GM23338 (cell line): ENCODE data around the gene SLC19A1. TPM values are rescaled to one million over a fixed set of nuclear protein-coding genes. Genes with fewer than 3 reads are reported as not detected.

Experiments used
- ATAC-seq: fragments of 200-7000 bp; cut with Tn5 transposase; 3 replicates; pipeline ENCODE4 v1.9.1; 2020
- DNase-seq: peaks from one replicate; pipeline ENCODE4 v3.0.0-alpha.2; 2015; ENCODE audit warnings: low spot score
- H2AFZ ChIP-seq: fragments of 200-600 bp; sonication (generic); 2 replicates; pipeline ENCODE4 v1.8.0; 2016; ENCODE audit warnings: antibody characterized with exemption, mild to moderate bottlenecking, moderate library complexity
- H3F3A ChIP-seq: fragments of 200-600 bp; sonication (generic); replicated peaks from 2 replicates; pipeline ENCODE4 v1.8.0; 2017; ENCODE audit warnings: antibody characterized with exemption, mixed run types, low read depth
- H3K27ac ChIP-seq: fragments of 200-600 bp; sonication (generic); 2 replicates; pipeline ENCODE4 v1.6.1; 2016; ENCODE audit warnings: low read depth
- H3K27me3 ChIP-seq: fragments of 200-600 bp; sonication (generic); 2 replicates; pipeline ENCODE4 v1.8.0; 2016; ENCODE audit warnings: mild to moderate bottlenecking, mixed run types, moderate library complexity; ENCODE audit not compliant: insufficient read depth
- H3K36me3 ChIP-seq: fragments of 200-600 bp; sonication (generic); 2 replicates; pipeline ENCODE4 v1.8.0; 2016; ENCODE audit warnings: mild to moderate bottlenecking; ENCODE audit not compliant: insufficient read depth
- H3K4me1 ChIP-seq: fragments of 200-600 bp; sonication (generic); 2 replicates; pipeline ENCODE4 v1.8.0; 2016; ENCODE audit warnings: mild to moderate bottlenecking, moderate library complexity; ENCODE audit not compliant: insufficient read depth
- H3K4me2 ChIP-seq: fragments of 200-600 bp; sonication (generic); 2 replicates; pipeline ENCODE4 v1.7.1; 2017; ENCODE audit warnings: mixed run types
- H3K4me3 ChIP-seq: fragments of 200-600 bp; sonication (generic); 2 replicates; pipeline ENCODE4 v1.6.1; 2016; ENCODE audit warnings: mixed run types
- H3K79me2 ChIP-seq: fragments of 200-600 bp; sonication (generic); replicated peaks from 2 replicates; pipeline ENCODE4 v1.8.0; 2017; ENCODE audit warnings: mild to moderate bottlenecking; ENCODE audit not compliant: insufficient read depth
- H3K9me2 ChIP-seq: fragments of 200-600 bp; sonication (generic); 2 replicates; pipeline ENCODE4 v1.8.0; 2017; ENCODE audit not compliant: insufficient read depth
- H4K20me1 ChIP-seq: fragments of 200-600 bp; sonication (generic); replicated peaks from 2 replicates; pipeline ENCODE4 v1.8.0; 2017; ENCODE audit warnings: mild to moderate bottlenecking; ENCODE audit not compliant: insufficient read depth
- H3K27ac Mint-ChIP-seq: 2 replicates; pipeline ENCODE4 v1.8.0; 2020; ENCODE audit warnings: inconsistent platforms, mild to moderate bottlenecking, moderate library complexity, mixed read lengths
- H3K27me3 Mint-ChIP-seq: 3 replicates; pipeline ENCODE4 v1.8.0; 2022; ENCODE audit warnings: low read depth, mild to moderate bottlenecking, moderate library complexity, mixed read lengths, inconsistent platforms; ENCODE audit not compliant: insufficient read depth, poor library complexity
- H3K36me3 Mint-ChIP-seq: 3 replicates; pipeline ENCODE4 v1.8.0; 2021; ENCODE audit warnings: low read depth, mild to moderate bottlenecking, inconsistent platforms, moderate library complexity, mixed read lengths
- H3K4me1 Mint-ChIP-seq: 3 replicates; pipeline ENCODE4 v1.8.0; 2020; ENCODE audit warnings: mild to moderate bottlenecking, inconsistent platforms, mixed read lengths
- H3K4me3 Mint-ChIP-seq: 3 replicates; pipeline ENCODE4 v1.8.0; 2021; ENCODE audit warnings: moderate library complexity, mild to moderate bottlenecking, inconsistent platforms, mixed read lengths
- H3K9me3 Mint-ChIP-seq: 3 replicates; pipeline ENCODE4 v1.8.0; 2020; ENCODE audit warnings: moderate library complexity, mild to moderate bottlenecking, inconsistent platforms, mixed read lengths
- CREB1 ChIP-seq: fragments of 250-450 bp; sonication (Bioruptor Pico); IDR thresholded peaks from 2 replicates; pipeline ENCODE4 v1.5.0; 2020; ENCODE audit warnings: low read depth, mild to moderate bottlenecking, moderate library complexity
- EZH2phosphoT487 ChIP-seq: fragments of 200-600 bp; sonication (generic); IDR thresholded peaks from one replicate; pipeline ENCODE4 v1.8.1; 2018; ENCODE audit warnings: antibody characterized with exemption; ENCODE audit not compliant: unreplicated experiment
- NANOG ChIP-seq: IDR thresholded peaks from 2 replicates; pipeline ENCODE4 v1.6.1; 2016; ENCODE audit warnings: antibody characterized with exemption, borderline replicate concordance
- POLR2AphosphoS5 ChIP-seq: IDR thresholded peaks from 2 replicates; pipeline ENCODE4 v1.6.1; 2016; ENCODE audit warnings: antibody characterized with exemption, low read depth
- STAT1 ChIP-seq: IDR thresholded peaks from one replicate; pipeline ENCODE4 v1.6.1; 2016; ENCODE audit warnings: antibody characterized with exemption; ENCODE audit not compliant: unreplicated experiment
- ZNF114 ChIP-seq: fragments of 250-450 bp; sonication (Bioruptor Pico); IDR thresholded peaks from 2 replicates; pipeline ENCODE4 v1.5.0; 2020; ENCODE audit warnings: mild to moderate bottlenecking, moderate library complexity
- ZNF331 ChIP-seq: fragments of 250-450 bp; sonication (Bioruptor Pico); IDR thresholded peaks from 2 replicates; pipeline ENCODE4 v1.5.0; 2020; ENCODE audit warnings: low read depth, mild to moderate bottlenecking, moderate library complexity
- polyA plus RNA-seq: library from polyadenylated mRNA; unstranded; fragments of >200 nt; fragmentation: Nextera tagmentation; extraction: Ambion mirVana; gene quantifications from 2 replicates; pipeline ENCODE4 v1.2.1, GENCODE V29; 2016
- total RNA-seq: library from RNA; depleted of rRNA; stranded (reverse); fragments of >200 nt; shearing (Covaris generic); gene quantifications from 2 replicates; pipeline ENCODE4 v1.2.3, GENCODE V29; 2014
- TF ChIP-seq, protein P1 (sequence below): IDR thresholded peaks from one replicate; pipeline ENCODE4 v1.6.1; 2018; ENCODE audit warnings: antibody characterized with exemption; ENCODE audit not compliant: unreplicated experiment
- TF ChIP-seq, protein P2 (sequence below): IDR thresholded peaks from 2 replicates; pipeline ENCODE4 v1.6.1; 2016; ENCODE audit warnings: antibody characterized with exemption
- TF ChIP-seq, protein P3 (sequence below): fragments of 250-450 bp; sonication (Bioruptor Pico); IDR thresholded peaks from 2 replicates; pipeline ENCODE4 v1.5.0; 2020; ENCODE audit warnings: mild to moderate bottlenecking, moderate library complexity

SLC19A1 gene
- total and polyA plus RNA-seq, 2 experiments from 2014 or later: 31.2 to 33.0 TPM

DNA sequence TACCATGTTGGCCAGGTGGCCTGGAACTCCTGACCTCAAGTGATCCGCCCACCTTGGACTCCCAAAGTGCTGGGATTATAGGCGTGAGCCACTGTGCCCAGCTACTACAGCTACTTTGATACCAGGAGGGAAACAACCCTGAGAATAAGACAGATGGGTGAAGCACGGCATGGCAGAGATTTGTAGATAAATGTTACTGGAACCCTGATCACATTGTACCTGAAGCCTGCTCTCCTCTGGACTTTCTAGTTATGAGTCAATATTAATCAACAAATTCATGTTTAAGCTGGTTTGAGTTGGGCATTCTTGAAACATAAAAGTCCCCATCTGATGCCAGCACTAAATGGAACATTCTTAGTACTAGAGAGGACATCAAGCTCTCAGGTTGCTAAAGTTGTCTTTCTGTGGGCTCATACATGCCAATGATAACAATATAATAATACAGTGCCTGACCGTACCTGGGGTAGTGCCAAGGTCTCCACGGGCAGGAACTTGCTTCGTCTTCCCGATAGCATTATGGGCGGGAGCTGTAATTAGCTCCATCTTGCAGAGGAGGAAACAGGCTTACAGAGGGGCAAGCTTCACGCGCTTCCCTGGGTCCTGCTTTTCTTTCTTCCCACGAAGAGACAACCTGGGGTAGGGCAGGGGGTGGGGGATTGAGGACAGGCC lies 30.7 kb upstream of the SLC19A1 start (continued):
- TF ChIP-seq, protein P1, sequence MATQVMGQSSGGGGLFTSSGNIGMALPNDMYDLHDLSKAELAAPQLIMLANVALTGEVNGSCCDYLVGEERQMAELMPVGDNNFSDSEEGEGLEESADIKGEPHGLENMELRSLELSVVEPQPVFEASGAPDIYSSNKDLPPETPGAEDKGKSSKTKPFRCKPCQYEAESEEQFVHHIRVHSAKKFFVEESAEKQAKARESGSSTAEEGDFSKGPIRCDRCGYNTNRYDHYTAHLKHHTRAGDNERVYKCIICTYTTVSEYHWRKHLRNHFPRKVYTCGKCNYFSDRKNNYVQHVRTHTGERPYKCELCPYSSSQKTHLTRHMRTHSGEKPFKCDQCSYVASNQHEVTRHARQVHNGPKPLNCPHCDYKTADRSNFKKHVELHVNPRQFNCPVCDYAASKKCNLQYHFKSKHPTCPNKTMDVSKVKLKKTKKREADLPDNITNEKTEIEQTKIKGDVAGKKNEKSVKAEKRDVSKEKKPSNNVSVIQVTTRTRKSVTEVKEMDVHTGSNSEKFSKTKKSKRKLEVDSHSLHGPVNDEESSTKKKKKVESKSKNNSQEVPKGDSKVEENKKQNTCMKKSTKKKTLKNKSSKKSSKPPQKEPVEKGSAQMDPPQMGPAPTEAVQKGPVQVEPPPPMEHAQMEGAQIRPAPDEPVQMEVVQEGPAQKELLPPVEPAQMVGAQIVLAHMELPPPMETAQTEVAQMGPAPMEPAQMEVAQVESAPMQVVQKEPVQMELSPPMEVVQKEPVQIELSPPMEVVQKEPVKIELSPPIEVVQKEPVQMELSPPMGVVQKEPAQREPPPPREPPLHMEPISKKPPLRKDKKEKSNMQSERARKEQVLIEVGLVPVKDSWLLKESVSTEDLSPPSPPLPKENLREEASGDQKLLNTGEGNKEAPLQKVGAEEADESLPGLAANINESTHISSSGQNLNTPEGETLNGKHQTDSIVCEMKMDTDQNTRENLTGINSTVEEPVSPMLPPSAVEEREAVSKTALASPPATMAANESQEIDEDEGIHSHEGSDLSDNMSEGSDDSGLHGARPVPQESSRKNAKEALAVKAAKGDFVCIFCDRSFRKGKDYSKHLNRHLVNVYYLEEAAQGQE: no peak
- TF ChIP-seq POLR2AphosphoS5: no peak

DNA sequence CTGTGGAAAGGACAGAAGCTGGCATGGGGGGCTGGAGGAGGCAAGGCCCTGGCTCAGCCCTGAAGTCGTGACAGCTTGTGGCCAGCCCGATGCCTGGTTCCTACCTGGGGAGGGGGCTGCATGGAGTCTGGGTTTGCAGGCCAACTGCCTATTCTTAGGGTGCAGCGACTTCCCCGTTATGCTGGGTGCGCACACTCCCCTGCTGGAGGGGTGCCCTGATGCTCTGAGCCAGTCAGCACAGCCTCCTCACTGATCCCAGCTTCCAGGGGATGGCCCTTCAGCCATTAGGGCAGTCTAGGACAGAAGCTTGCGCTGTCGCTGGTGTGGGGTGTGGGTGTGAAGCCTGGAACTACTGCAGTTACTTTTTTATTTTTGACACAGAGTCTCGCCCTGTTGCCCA lies 30.0 kb upstream of the SLC19A1 start:
- H3K4me2 ChIP-seq: no peak overlapping the region
- ATAC-seq (no peak), DNase-seq (no peak)
- Mint-ChIP-seq H3K27me3 (peaks cover 5% of the 10 kb centered on the region), H3K4me3 (no peak overlapping the region), H3K4me1 (peaks cover 8% of the 10 kb centered on the region; the same call in 2 of the 3 replicates), H3K9me3 (no peaks in the 10 kb centered on the region; the same call in 2 of the 3 replicates), H3K27ac (no peak overlapping the region), H3K36me3 (no peaks in the 10 kb centered on the region)
- H3K9me2 ChIP-seq: no peaks in the 10 kb centered on the region
- no peaks in the 10 kb centered on the region for H3K36me3 ChIP-seq
- no peaks in the 10 kb centered on the region for H3K79me2 ChIP-seq
- no peaks in the 10 kb centered on the region for H3K27me3 ChIP-seq
- no peaks in the 10 kb centered on the region for H3K4me1 ChIP-seq
- H3K27ac ChIP-seq: no peak overlapping the region
- H3K4me3 ChIP-seq: no peak overlapping the region
- no peaks in the 10 kb centered on the region for H3F3A ChIP-seq
- H4K20me1 ChIP-seq: no peaks in the 10 kb centered on the region
- H2AFZ ChIP-seq: no peak overlapping the region
- TF ChIP-seq, protein P2, sequence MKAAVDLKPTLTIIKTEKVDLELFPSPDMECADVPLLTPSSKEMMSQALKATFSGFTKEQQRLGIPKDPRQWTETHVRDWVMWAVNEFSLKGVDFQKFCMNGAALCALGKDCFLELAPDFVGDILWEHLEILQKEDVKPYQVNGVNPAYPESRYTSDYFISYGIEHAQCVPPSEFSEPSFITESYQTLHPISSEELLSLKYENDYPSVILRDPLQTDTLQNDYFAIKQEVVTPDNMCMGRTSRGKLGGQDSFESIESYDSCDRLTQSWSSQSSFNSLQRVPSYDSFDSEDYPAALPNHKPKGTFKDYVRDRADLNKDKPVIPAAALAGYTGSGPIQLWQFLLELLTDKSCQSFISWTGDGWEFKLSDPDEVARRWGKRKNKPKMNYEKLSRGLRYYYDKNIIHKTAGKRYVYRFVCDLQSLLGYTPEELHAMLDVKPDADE: no peak
- TF ChIP-seq EZH2phosphoT487: no peak
- no peak for TF ChIP-seq POLR2AphosphoS5
- TF ChIP-seq STAT1: no peak
- TF ChIP-seq, protein P3, sequence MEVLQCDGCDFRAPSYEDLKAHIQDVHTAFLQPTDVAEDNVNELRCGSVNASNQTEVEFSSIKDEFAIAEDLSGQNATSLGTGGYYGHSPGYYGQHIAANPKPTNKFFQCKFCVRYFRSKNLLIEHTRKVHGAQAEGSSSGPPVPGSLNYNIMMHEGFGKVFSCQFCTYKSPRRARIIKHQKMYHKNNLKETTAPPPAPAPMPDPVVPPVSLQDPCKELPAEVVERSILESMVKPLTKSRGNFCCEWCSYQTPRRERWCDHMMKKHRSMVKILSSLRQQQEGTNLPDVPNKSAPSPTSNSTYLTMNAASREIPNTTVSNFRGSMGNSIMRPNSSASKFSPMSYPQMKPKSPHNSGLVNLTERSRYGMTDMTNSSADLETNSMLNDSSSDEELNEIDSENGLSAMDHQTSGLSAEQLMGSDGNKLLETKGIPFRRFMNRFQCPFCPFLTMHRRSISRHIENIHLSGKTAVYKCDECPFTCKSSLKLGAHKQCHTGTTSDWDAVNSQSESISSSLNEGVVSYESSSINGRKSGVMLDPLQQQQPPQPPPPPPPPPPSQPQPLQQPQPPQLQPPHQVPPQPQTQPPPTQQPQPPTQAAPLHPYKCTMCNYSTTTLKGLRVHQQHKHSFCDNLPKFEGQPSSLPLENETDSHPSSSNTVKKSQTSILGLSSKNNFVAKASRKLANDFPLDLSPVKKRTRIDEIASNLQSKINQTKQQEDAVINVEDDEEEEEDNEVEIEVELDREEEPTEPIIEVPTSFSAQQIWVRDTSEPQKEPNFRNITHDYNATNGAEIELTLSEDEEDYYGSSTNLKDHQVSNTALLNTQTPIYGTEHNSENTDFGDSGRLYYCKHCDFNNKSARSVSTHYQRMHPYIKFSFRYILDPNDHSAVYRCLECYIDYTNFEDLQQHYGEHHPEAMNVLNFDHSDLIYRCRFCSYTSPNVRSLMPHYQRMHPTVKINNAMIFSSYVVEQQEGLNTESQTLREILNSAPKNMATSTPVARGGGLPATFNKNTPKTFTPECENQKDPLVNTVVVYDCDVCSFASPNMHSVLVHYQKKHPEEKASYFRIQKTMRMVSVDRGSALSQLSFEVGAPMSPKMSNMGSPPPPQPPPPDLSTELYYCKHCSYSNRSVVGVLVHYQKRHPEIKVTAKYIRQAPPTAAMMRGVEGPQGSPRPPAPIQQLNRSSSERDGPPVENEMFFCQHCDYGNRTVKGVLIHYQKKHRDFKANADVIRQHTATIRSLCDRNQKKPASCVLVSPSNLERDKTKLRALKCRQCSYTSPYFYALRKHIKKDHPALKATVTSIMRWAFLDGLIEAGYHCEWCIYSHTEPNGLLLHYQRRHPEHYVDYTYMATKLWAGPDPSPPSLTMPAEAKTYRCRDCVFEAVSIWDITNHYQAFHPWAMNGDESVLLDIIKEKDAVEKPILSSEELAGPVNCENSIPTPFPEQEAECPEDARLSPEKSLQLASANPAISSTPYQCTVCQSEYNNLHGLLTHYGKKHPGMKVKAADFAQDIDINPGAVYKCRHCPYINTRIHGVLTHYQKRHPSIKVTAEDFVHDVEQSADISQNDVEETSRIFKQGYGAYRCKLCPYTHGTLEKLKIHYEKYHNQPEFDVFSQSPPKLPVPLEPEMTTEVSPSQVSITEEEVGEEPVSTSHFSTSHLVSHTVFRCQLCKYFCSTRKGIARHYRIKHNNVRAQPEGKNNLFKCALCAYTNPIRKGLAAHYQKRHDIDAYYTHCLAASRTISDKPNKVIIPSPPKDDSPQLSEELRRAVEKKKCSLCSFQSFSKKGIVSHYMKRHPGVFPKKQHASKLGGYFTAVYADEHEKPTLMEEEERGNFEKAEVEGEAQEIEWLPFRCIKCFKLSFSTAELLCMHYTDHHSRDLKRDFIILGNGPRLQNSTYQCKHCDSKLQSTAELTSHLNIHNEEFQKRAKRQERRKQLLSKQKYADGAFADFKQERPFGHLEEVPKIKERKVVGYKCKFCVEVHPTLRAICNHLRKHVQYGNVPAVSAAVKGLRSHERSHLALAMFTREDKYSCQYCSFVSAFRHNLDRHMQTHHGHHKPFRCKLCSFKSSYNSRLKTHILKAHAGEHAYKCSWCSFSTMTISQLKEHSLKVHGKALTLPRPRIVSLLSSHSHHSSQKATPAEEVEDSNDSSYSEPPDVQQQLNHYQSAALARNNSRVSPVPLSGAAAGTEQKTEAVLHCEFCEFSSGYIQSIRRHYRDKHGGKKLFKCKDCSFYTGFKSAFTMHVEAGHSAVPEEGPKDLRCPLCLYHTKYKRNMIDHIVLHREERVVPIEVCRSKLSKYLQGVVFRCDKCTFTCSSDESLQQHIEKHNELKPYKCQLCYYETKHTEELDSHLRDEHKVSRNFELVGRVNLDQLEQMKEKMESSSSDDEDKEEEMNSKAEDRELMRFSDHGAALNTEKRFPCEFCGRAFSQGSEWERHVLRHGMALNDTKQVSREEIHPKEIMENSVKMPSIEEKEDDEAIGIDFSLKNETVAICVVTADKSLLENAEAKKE (CRISPR knock-in tag): no peak
- no peak for TF ChIP-seq ZNF114 (CRISPR knock-in tag)
- TF ChIP-seq NANOG: no peak
- TF ChIP-seq ZNF331 (CRISPR knock-in tag): no peak
- TF ChIP-seq, protein P1: no peak
- no peak for TF ChIP-seq CREB1 (CRISPR knock-in tag)
